Dermis blood vessel endothelial cell (primary cell): ENCODE results near the gene AMDHD1. TPM values are rescaled to one million over a fixed set of nuclear protein-coding genes. Genes with fewer than 3 reads are reported as not detected.

Experiments used
- DNase-seq: peaks from one replicate; pipeline ENCODE4 v3.0.0; 2010
- total RNA-seq: library from RNA; depleted of rRNA; stranded (reverse); fragments of >200 nt; gene quantifications from 2 replicates; pipeline ENCODE4 v1.2.3, GENCODE V29; 2014

Gene AMDHD1, protein sequence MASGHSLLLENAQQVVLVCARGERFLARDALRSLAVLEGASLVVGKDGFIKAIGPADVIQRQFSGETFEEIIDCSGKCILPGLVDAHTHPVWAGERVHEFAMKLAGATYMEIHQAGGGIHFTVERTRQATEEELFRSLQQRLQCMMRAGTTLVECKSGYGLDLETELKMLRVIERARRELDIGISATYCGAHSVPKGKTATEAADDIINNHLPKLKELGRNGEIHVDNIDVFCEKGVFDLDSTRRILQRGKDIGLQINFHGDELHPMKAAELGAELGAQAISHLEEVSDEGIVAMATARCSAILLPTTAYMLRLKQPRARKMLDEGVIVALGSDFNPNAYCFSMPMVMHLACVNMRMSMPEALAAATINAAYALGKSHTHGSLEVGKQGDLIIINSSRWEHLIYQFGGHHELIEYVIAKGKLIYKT
- 0.28 TPM in 1 of 2 replicates, not detected in the other for total RNA-seq

DNA sequence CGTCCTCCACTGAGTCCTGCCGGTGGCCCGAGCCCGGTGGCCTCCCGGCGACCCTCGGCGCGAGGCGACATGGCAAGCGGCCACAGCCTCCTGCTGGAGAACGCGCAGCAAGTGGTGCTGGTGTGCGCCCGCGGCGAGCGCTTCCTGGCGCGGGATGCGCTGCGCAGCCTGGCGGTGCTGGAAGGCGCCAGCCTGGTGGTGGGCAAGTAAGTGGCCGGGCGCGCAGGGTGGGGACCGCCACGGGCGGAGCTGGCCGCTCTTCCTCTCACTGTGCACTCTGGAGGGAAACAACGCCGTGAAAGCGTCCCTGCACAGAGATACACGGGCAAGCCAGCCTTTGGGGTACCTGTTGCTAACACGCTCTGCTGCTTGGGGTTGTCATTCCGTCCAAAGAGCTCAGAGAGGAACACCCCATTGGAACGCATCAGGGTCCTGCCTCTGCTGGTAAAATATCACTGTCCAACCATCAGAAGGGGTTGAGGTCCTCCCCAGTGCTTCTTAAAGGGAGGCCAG lies at the start of gene AMDHD1:
Gene AMDHD1 (plus strand): TSS at position 2 of the 513 bp plus-strand sequence. CDS start 68 bp downstream, at position 70.
- DNase-seq: peak; percentile 69

DNA sequence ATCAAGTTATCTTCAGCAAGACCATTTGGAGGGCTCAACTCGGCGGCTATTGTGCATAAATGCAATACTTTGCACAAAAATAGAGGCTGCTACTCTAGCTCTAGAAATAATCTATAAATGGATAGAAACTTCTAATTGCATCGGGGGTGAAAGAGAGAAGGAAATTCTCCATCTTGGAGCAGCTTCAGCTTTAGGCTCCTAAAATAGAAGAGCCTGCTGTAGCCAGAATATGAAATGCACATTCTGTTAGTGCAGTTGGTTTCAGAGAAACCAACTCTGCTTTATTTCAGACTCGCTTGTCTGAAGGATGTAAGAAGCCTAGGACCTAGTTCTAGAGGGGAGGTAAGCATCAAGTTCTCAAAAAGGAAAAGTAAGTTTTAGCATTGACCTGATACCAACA lies 46.3 kb upstream of the AMDHD1 start:
- DNase-seq: no peak

DNA sequence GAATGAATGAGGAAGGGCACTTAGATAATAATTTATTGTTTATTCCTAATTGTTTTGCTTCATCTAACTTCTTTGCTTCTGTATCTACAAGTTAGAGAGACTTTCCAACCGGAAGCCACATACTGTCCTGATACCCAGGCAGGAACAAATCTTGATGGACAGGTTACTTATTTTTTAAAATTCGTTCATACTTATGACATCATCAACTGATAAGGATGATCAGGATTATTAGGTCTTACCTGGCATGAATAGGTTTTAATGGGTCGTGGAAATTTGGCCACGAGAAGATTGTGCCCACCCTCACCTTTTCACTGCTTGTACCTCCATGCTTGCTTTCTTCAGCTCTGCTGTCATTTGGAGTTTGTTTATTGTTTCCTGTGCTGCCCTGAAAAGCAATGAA lies 45.0 kb upstream of the AMDHD1 start:
- no peak for DNase-seq

DNA sequence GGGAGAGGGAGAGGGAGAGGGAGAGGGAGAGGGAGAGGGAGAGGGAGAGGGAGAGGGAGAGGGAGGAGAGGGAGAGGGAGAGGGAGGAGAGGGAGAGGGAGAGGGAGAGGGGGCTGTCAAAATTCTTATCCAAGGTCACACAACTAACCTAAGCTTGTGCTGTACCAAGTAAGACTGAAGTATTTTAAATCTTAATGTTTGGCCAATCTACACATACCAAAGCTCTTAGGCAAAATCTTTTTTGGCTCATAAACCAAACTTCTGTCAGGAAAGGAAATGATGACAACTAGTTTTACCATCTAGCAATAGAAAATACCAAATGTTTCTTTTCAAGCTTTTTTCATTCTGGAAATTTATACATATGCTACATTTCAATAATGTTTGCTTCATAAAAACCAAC lies 34.6 kb upstream of the AMDHD1 start:
- DNase-seq: peak; percentile 61

DNA sequence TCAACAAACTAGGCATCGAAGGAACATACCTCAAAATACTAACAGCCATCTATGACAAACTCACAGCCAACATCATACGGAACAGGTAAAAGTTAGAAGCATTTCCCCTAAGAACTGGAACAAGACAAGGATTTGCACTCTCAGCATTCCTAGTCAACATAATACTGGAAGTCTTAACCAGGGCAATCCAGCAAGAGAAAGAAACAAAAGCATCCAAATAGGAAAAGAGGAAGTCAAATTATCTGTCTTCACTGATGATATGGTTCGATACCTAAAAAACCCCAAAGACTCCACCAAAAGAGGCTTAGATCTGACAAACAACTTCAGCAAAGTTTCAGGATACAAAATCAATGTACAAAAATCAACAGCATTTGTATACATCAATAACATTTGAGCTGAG lies 33.3 kb upstream of the AMDHD1 start:
- DNase-seq: no peak

DNA sequence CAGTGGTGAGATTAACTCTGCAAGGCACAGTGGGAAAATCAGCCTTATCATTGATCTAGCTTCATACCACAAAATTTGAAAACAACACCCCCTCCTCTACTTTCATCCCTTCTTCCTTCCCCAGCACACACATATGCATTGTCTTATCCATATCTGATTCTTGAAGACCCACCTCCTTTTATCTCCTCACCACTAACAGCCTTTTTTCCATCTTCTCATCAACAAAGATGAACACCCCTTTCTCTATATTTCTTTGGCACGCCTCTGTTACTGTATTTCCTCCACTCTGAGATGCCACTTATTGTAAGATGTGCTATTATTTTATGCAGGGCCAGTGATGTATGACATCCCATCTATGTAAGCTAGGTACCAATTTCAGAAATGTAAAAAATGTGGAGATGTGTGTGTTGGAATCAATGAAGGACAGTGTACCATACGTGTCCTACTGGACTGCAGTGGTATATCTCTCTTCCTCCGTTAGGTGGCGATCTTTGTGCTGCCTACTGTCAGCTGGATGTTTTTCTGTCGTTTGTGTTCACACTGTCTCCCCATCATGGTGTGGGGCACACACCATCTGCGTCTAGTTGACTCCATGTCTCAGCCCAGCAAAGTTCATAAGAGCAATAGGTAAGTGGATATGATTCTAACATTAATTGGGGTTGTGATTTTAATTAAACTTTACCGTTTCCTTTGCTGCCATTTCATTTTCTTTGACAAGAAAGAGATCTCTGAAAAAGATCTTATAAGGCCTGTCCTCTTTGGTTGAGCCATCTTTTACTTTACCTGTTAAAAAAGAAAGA lies 24.7 kb upstream of the AMDHD1 start:
- peak; percentile 72 for DNase-seq

DNA sequence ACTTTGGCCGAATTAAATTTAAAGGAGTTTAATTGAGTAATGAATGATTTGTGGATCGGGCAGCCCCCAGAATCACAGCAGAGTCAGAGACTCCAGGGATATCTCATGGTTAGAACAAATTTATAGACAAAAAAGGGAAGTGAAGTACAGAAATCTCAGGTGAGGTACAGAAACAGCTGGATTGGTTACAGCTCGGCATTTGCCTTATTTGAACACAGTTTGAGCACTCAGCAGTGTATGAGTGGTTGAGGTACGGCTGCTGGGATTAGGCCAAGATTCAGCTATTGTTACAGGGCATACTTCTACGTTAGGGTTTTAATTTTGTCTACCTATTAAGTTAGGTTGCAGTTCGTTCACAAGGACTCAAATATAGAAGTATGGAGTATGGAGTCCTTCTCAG lies 24.0 kb upstream of the AMDHD1 start:
- DNase-seq: no peak

DNA sequence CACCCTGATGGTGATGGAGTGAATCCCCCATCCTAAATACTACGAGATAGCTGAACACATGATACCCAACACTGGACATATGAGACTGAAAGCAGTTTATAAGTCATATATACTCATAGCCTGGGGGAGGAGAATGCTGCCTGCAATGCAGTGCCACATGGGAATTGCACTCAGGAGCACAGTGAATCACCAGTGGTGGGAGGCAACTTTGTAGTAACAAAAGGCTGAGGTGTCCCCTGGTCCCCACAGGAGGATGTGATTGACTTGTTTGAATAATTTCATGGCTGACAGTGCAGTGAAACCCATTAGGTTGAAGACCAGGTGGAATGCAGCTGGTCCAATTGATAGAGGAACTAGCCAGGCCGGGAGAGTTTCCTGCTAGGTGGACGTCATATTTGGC lies 20.9 kb upstream of the AMDHD1 start:
- peak; percentile 4 for DNase-seq

DNA sequence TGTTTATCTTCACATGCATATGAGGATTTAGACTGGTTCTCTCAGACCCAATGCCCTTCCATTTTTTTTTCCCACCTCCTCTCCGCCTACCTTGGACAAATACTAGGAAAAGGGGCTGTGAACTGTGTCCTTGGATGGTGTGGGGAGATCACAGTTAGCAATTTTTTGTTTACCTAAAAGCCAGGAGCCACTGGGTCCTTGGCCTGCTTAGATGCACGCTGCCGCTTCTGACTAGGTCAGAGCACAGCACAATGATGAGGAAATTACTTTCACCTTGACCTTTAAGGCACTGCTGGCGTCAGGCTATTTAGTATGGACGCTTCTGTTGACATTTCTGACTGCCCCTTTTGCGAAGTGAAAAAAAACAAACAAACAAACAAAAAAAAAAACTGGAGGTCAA lies 2.6 kb upstream of the AMDHD1 start:
- no peak for DNase-seq

DNA sequence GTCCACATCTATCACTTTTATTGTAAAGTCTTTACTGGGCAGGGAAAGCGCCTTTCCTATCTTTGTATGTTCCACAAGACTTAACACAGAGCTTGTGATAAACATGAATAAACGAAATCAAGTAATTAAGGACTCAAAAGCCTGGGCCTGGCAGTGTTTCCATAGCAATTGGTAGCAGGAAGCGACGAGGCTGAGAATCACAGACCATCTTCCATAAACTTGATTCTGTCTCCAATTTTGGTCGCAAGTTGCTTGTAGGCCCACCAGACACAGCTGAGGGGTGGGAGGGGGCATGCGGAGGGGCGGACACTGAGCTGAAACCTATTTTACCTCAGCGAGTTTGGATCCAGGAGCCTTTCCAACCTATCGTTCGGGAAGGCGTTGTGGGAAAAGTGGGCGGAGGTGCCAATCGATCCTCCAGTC lies 1.0 kb upstream of the AMDHD1 start:
- DNase-seq: peak; percentile 9

DNA sequence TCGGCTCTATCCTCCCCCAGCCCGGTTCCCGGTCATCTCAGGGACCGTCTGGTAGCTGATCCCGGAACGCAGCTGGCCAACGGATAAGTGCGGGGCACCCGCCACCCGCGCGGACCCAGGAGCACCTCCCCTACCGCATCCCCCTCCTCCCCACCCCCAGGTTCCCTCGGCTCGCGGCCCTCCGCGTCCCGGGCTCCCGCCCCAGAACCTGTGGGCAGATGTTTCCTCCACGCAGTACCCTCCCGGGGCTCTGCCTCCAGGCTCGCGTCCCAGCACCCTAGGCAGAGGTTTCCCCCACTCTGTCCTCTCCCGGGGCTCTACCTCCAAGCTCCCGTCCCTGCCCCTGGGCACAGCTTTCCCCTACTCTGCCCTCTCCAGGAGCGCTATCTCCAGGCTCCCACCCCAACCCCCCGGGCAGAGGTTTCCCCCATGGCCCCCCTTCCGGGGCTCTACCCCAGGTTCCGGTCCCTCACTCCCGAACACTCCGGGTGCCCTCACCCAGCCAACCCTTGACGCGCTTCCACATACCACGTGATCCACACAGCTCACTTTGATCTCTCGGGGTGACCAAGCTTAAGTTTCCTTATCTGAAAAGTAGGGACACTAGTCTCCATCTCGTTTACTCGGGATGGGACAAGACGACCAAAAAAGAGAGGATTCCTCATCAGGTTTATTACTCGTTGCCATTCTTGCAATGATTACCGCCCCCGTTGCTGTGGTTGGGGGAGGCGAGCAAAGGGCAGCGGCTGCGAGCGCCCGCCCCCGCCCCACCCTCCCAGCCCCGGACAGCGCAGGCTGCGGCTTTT lies 404 bp upstream of the AMDHD1 start, which contains the start of gene CCDC38:
Gene CCDC38 (minus strand): TSS at position 91 of the 806 bp plus-strand sequence. CDS start 6,105 bp downstream, outside the sequence.
- peak; percentile 37 for DNase-seq

DNA sequence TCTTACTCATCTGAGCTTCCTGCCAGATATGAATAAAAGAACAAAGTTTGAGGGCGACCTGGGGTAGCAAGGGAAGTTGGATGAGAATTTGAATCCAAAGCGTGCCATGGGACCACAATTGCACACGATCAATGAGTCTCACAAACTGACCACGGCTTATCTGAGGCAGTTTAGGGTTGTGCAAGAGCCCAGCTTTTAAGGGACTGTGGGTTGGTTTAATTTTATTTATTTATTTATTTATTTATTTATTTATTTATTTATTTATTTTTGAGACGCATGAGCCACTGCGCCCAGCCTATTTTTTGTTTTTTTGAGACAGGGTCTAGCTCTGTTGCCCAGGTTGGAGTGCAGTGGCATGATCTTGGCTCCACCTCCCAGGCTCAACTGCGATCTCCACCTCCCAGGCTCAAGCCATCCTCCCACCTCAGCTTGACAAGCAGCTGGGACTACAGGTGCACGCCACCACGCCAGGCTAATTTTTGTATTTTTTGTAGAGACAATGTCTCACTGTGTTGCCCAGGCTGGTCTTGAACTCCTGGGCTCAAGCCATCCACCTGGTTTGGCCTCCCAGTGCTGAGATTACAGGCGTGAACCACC lies 1.1 kb downstream of the AMDHD1 start:
- no peak for DNase-seq

DNA sequence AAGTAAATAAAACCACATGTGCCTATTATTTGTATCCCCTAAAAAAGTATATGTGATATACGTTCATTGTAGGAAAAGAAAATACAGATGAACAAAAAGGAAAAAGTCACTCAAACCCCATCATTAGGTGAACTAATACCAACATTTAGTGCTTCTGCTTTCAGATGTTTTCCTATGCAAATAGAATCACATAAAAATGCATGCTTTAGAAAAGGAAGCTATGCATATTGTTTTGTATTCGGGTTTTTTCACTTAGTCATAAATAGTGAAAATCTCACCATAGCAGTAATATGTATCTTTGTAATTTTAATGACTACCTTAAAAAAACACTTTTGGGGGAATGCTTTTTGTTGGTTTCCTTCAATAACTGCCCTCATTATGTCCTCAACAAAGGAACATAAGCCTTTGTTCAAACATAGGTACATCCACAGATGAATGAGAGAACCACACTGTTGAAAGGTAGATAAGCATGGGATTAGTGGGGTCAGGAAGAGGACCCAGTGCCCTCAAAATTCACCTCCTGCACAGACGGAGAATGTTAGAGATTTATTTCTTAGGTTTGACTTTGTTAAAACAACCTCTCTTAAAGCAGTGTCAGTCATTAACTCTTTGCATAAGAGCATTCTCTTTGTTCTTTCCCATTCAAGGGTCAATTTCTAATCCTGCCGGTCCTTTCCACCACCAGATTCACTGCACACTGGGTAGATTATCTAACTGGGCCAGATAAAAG lies 6.5 kb downstream of the AMDHD1 start:
- no peak for DNase-seq

DNA sequence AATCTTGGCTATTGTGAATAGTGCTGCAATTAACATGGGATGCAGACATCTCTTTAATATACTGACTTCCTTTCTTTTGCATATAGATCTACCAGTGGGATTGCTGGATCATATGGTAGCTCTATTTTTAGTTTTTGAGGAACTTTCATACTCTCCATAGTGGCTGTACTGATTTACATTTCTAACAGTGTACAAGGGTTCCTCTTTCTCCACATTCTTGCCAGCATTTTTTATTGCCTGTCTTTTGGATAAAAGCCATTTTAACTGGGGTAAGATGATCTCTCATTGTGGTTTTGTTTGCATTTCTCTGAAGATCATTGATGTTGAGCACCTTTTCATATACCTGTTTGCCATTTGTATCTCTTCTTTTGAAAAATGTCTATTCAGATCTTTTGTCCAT lies 8.4 kb downstream of the AMDHD1 start:
- DNase-seq: no peak

DNA sequence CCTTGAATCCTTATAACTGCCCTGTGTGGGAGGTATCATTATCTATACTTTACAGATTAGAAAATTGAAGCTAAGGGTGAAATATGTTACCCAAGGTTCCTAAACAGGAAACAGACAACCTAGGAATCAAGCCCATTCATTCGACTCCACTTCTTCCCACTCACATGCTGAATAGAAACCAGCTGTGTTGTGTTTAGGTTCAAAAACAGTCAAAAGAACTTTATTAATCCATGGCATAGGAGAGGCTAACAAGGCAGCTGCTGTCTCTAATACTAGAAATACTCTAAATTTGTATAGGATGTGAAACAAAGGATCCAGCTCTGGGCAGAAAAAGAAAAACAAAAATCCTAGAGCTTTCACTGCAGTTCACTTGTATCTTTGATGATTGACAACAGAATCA lies 9.9 kb downstream of the AMDHD1 start:
- no peak for DNase-seq

DNA sequence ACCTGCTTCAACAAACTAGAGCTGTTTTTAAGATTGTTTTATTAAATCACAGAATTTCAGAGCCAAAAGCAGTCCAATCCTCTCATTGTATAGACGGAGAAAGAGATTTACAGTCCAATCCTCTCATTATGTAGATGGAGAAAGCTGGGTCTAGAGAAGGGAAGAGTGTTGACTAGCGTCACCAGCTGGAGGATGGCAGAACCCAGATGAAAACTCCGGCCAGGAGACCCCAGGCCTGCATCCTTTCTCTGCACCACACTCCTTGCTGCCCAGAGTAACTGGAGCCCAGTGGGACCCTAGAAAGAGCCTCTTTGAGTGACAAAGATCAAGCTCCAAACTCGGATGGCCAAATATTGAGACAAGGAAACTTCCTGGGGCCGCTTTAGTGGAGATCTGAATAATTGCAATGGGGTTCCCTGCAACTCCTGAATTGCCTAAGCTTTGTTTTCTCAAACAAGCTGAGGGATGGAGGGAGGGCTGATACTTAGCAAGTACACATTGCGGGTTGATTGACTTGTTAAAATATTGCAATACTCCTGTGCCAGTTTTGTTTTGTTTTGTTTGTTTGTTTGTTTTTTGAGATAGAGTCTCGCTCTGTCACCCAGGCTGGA lies 12.5 kb downstream of the AMDHD1 start:
- no peak for DNase-seq

DNA sequence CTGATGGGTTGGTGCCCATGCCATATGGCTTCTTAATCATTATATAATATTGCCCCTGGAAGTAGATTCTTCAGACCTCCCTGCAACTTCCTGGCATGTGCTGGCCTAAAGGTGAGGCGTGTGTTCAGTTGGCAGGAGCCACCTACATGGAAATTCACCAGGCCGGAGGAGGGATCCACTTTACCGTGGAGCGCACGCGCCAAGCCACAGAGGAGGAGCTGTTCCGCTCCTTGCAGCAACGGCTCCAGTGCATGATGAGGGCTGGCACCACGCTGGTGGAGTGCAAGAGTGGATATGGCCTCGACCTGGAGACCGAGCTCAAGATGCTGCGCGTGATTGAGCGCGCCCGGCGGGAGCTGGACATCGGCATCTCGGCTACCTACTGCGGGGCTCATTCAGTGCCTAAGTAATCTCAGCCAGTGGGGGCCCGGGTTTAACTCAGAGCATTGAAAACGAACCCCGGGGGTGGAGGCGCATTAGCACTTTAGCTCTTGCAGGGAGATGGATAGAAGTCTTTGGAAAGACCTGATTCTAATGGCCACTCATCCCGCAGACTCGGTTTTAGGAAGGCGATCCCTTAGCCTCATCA lies 13.5 kb downstream of the AMDHD1 start:
- no peak for DNase-seq

DNA sequence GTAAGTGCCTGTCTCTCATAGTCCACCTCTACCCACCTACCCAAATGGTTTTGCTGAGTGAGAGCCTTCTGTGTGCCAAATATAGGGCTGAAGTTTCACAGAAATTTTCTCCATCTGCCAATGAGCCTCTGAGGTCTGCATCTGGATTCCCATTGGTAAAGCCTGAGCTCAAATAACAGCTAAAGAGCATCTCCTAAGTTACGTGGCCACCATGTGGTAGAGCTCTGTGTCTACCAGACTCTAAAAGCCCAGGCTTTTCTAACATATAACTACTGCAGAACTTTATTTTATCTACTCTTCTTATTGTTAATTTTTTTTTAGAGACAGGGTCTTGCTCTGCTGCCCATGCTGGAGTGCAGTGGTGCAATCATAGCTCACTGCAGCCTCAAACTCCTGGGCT lies 16.0 kb downstream of the AMDHD1 start:
- DNase-seq: peak; percentile 31

DNA sequence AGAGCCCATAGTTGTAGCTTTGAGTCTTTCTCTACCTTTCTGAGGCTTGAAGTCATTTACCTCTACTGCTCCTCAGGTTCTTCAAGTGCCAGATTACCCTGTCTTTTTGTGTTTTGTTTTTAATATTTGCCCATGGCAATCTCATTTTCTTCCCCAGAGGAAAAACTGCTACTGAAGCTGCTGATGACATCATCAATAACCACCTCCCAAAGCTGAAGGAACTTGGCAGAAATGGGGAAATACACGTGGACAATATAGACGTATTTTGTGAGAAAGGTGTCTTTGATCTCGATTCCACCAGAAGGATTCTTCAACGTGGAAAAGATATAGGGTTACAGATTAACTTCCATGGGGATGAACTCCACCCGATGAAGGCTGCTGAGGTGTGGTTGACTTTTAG lies 17.1 kb downstream of the AMDHD1 start:
- DNase-seq: no peak

DNA sequence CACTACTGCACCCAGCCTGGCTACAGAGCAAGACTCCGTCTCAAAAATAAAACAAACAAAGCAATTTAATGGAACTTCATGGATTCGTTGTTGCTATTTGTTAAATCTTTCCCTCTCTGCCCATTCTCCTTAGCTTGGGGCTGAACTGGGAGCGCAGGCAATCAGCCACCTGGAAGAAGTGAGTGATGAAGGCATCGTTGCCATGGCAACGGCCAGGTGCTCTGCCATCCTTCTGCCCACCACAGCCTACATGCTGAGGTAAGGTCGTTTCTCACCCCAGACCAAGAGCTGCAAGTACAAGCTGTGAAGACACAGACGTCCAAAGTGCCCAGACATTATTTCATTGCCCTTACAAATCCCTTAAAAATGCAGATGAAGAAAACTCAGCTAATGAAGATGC lies 19.1 kb downstream of the AMDHD1 start:
- no peak for DNase-seq

DNA sequence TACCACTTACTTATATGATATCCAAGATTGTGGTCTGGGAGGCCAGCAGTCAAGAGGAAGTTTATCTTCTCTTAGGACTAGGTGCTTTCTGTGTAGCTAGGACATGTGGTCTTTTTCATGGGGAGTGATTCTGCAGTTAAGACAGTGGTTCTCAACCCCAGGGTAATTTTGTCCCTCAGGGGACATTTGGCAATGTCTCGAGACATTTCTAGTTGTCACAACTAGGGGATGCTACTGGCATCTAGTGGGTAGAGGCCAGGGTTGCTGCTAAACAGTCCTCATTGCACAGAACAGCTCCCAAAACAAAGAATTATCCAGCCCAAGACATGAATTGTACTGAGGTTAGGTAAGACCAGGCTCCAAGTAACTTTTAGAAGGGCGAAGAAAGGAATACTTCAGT lies 20.0 kb downstream of the AMDHD1 start:
- DNase-seq: peak; percentile 10
